Activated T-cell treated with anti-CD3 and anti-CD28 coated beads, Interleukin-2, amount 50 U/mL, for 1 hour (primary cell): ENCODE data around the gene NIBAN1.
"Not testable (repeated sequence)": the region's sequence is repeated elsewhere in the genome, so short reads cannot be mapped to it uniquely, and the experiment has no call there.

Experiments used
- DNase-seq: peaks from one replicate; pipeline ENCODE4 v3.0.0-alpha.2; 2020

Gene NIBAN1

GRCh38 chr1:184974056-184974836 is at the start of gene NIBAN1:
Gene NIBAN1, minus strand, starts transcription at chr1:184974508. Its CDS starts 152 bp downstream, at chr1:184974356.
- DNase-seq = peak; percentile 69

GRCh38 chr1:185017966-185018365 is 43.7 kb upstream of the NIBAN1 start:
- no peak for DNase-seq

GRCh38 chr1:185017338-185017737 is 43.0 kb upstream of the NIBAN1 start:
- no peak for DNase-seq

DNA sequence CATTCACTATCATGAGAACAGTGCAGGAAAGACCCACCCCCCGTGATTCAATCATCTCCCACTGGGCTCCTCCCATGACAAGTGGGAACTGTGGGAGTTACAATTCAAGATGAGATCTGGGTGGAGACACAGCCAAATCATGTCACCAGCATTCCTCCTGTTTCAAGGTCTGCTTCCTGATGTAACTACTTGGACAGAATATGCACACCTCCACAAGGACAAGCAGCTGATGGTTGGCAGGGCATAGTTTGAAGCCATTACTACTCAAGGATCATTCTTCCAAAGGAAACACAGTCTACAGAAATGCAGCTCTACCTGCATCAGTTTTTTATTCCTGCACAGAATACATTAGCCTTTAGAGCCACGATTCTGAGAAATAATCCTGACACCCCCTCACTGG is 42.6 kb upstream of the NIBAN1 start:
- DNase-seq = no peak

DNA sequence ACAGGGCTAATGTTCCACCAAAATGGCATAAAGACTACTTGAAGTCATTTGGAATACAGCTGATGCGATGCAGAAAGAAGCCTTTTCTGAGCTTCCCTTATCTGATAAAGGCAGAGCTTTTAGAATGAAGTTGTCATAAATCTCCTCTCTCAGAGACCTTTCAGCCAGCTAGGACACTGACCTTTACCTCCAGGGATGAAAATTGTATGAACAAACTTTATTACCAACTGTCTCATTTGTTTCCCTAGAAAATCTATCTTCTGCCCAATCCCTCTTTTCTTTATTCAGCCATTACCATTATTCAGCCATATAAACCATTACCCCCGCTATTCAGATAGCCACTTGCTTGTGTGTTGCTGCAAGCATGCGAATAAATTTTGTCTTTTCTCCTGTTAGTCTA is 41.3 kb upstream of the NIBAN1 start:
- DNase-seq = no peak

GRCh38 chr1:185014941-185015340 is 40.6 kb upstream of the NIBAN1 start:
- DNase-seq = no peak

- no peak for DNase-seq
Observed at GRCh38 chr1:185010361-185010760, 36.1 kb upstream of the NIBAN1 start.

GRCh38 chr1:185008838-185009237 is 34.5 kb upstream of the NIBAN1 start:
- DNase-seq = no peak

DNA sequence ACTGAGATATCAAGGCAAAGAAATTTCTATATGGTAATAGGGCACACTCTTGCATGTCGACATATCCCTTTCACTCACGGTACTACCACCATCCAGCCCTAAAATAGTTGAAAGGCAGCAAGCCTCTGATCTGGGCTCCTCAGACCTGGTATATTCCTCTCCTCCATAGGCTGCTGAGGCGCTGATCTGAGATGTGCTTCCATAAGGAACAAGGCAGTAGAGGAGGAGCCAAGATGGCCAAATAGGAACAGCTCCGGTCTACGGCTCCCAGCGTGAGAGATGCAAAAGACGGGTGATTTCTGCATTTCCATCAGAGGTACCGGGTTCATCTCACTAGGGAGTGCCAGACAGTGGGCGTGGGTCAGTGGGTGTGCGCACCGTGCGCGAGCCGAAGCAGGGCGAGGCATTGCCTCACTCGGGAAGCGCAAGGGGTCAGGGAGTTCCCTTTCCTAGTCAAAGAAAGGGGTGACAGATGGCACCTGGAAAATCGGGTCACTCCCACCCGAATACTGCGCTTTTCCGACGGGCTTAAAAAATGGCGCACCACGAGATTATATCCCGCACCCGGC is 27.1 kb upstream of the NIBAN1 start:
- not testable (repeated sequence) for DNase-seq

- not testable (repeated sequence) for DNase-seq
Observed at GRCh38 chr1:184999974-185000373, 25.7 kb upstream of the NIBAN1 start.

GRCh38 chr1:184994301-184994700 is 20.0 kb upstream of the NIBAN1 start:
- no peak for DNase-seq

DNA sequence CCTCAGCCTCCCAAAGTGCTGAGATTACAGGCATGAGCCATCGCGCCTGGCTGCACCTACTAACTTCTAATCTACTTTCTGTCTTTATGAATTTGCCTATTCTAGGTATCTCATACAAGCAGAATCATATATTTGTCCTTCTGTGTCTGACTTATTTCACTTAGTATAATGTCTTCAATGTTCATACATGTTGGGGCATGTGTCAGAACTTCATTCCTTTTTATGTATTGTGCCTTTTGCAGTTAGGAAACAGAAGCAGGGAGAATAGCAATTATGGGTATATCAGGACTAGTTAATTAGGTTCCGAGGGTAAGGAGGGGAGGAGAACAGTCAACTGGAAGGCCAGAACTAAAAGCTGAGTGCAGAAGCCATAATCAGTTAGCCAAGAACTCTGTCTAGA is 18.0 kb upstream of the NIBAN1 start:
- DNase-seq = no peak

DNA sequence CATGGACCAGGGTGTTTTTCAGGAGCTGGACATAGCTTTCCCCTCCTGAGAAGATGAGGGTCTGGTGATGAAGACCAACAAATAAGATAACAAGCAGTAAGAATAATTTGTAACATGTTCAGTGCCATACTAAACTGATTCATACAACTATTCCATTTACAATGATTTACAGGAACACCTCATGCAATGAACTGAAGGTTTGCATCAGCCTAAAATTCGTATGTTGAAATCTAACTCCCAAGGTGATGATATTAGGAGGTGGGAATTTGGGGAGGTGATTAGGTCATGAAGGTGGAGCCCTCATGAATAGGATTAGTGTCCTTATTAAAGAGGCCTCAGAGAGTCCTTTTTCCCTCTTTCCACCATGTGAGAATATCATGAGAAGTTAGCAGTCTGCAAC is 15.9 kb upstream of the NIBAN1 start:
- no peak for DNase-seq

DNA sequence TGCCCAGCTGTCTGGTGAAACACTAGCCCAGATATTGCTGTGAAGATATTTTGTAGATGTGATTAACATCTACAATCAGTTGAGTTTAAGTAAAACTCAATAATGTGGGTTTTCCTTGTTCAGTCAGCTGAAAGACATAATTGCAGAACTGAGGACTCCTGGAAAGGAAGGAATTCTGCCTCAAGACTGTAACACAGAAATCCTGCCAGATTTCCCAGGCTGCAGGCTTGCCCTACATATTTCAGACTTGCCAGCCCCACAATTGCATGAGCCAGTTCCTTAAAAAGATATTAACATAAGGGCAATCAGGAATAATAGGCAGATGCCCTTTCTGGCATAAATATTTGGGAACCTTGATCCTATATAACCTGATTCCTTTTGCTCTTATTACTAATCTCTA is 14.2 kb upstream of the NIBAN1 start:
- no peak for DNase-seq

GRCh38 chr1:184987696-184988095 is 13.4 kb upstream of the NIBAN1 start:
- no peak for DNase-seq

DNA sequence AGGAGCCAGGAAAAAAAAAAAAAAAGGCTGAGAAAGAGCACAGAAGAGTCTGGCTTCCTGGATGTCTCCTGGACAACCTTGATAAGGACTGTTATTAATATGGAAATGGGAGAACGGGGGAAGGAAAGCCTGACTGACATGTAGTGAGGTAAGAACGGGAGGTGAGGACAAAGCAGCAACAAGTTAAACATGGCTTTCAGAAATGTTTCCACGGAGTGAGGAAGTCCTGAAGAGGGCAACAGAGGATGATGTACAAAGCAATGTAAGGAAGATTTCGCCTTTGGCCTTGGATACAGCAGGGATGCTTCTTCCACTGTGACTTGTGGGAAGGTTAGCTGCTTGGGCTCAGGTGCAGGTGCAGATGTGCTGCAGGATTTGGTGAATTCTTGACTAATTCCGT is 11.9 kb upstream of the NIBAN1 start:
- no peak for DNase-seq

GRCh38 chr1:184982002-184982954 is 8.0 kb upstream of the NIBAN1 start:
- DNase-seq = peak; percentile 73

DNA sequence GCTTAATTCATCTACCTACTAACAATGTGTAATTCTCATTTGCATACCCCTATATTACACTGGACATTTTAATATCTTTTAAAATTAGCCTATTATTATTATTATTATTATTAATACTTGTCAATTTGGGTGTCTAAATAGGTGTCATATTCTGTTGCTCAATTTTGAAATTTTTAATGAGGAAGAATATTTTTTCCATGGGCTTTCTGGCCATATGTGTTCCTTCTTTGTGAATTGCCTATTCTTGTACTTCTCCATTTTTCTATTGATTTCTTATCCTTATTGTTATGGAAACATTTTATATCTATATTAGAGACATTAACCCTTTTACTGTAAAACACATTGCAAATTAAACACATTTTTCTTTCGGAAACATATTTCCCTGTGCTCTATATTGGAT is 6.4 kb upstream of the NIBAN1 start:
- no peak for DNase-seq

- no peak for DNase-seq
Observed at GRCh38 chr1:184975208-184975870, 1.0 kb upstream of the NIBAN1 start.

DNA sequence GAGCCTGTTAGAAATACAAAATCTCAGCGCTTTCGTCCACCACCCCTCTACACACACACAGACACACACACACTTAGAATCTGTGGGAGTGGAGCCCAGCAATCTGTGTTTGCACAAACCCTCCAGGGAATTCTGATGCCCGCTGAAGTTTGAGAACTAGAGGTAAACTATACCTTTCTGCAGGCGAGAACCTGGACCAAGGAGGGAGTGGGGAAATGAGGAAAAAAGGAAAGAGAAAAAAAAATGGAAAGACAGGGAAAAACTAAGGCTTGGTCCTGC is 468 bp upstream of the NIBAN1 start:
- no peak for DNase-seq

- DNase-seq = peak; percentile 57
Observed at GRCh38 chr1:184973272-184974055, 844 bp downstream of the NIBAN1 start.

DNA sequence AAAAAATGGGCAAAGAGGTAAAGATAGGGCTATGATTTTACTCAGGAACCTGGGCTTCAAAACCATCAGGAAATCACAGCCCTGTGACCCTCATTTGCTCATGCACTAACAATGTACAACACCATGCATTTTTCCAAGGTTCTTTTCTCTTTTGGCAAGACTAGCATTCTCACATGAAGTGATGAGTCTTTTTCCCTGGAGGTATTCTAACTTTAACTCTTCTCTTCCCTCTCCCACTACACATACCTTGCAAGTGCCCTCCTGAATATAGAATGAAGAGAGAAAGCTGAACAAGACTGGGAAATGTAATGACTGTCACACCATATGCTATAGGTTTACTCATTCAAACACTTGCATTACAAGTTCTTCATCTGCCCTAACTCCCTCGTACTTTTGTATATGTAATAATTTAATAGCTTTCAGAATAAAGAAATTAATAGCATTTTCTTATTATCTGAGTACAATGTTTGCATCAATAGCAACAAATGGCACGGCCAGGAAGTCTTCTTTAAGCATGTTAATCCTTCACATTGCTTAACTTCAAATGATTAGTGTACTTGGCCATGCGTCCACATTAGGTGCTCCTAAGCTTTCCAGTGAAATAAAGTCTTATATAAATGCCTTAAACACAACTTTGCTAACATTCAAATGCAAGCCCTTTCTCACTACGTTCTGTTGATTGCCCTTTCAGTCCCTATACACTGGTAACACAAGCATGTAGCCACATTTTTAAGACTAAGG is 1.8 kb downstream of the NIBAN1 start:
- no peak for DNase-seq
